ENCODE results near the gene ZNF45.

Gene ZNF45

DNA sequence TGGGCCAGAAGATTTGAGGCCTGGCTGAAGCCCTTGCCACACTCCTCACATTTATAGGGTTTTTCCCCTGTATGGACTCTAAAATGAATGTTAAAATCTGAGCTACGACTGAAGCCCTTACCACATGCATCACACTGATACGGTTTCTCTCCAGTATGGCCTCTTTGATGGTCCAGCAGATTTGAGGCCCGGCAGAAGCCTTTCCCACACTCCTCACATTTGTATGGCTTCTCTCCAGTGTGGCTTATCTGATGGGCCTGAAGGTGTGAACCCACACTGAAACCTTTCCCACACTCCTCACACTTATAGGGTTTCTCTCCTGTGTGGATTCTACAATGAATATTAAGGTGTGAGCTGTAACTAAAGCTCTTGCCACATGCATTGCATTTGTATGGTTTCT lies 21.0 kb downstream of the ZNF45 start:
- ChIA-PET POLR2A (no interaction called here), CTCF (interaction anchor here (1.1 to 2.9 kb wide), 5 partner anchors 8 to 32 kb away, joined by 3 to 10 read pairs (median 4); no protein-coding TSS in a partner anchor)
- TF ChIP-seq, protein P1, sequence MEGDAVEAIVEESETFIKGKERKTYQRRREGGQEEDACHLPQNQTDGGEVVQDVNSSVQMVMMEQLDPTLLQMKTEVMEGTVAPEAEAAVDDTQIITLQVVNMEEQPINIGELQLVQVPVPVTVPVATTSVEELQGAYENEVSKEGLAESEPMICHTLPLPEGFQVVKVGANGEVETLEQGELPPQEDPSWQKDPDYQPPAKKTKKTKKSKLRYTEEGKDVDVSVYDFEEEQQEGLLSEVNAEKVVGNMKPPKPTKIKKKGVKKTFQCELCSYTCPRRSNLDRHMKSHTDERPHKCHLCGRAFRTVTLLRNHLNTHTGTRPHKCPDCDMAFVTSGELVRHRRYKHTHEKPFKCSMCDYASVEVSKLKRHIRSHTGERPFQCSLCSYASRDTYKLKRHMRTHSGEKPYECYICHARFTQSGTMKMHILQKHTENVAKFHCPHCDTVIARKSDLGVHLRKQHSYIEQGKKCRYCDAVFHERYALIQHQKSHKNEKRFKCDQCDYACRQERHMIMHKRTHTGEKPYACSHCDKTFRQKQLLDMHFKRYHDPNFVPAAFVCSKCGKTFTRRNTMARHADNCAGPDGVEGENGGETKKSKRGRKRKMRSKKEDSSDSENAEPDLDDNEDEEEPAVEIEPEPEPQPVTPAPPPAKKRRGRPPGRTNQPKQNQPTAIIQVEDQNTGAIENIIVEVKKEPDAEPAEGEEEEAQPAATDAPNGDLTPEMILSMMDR (IDR thresholded peaks at IDR 0.05; ENCODE audit: control extremely low read depth, extremely low read depth, low read depth, missing control alignments): no peak
- no peak for DNase-seq (ENCODE audit: extremely low spot score)

DNA sequence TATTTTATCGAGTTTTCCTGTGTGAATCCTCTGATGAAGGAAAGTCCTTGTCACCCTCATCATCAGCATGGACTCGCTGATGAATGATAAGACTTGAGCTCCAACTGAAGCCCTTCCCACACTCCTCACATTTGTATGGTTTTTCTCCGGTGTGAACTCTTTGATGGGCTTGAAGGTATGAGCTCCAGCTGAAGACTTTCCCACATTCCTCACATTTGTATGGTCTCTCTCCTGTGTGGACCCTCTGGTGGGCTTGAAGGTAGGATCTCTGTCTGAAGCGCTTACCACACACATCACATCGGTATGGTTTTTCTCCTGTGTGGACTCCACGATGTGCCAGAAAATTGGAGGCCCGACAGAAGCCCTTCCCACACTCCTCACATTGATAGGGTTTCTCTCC lies 21.7 kb downstream of the ZNF45 start:
- TF ChIP-seq, protein P1 (IDR thresholded peaks at IDR 0.05; ENCODE audit: control extremely low read depth, extremely low read depth, low read depth, missing control alignments): no peak
- no peak for DNase-seq (ENCODE audit: extremely low spot score)
- CTCF ChIA-PET: interaction anchor here (1.1 to 2.9 kb wide), 4 partner anchors 9 to 33 kb away, joined by 3 to 10 read pairs (median 4); no protein-coding TSS in a partner anchor
- POLR2A ChIA-PET: no interaction called here

DNA sequence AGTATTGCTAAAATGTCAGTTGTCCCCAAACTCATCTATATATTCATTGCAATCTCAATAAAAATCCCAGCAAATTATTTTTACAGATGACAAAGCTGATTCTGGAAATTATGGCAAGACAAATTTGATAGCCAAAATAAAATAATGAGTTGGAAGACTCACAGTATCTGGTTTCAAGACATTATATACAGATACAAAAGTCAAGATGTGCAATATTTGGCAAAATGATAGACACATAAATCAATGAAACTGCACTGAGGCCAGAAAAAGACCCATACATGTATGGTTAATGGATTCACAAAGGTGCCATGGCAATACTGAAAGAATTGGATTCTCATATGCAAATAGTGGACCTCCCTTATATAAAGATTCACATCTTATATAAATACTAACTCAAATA lies 24.2 kb downstream of the ZNF45 start:
- POLR2A ChIA-PET: no interaction called here
- CTCF ChIA-PET: no interaction called here

DNA sequence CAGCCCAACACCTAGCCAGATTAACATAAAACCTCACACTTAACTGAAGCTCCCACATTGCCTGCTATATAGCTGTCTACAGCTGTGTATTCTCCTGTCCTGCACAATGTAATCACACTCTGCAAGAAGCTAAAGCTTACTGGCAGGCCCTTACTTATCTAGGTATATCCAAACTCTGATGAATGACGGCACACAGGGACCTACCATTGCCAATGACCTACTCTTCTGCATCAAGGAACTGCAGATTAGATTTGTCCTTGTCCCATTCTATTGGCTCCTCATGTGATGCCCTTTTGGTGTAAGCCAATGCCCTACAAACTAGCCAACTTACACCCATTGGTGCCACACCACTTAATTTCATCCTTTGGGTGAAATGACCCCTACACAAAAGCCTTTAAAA lies 26.4 kb downstream of the ZNF45 start:
- ChIA-PET POLR2A (interaction anchor here (0.5 kb wide), 1 partner anchor 45 kb away, joined by 4 read pairs; no protein-coding TSS in a partner anchor), CTCF (no interaction called here)
- no peak for DNase-seq (ENCODE audit: extremely low spot score)
- TF ChIP-seq, protein P1 (IDR thresholded peaks at IDR 0.05; ENCODE audit: control extremely low read depth, extremely low read depth, low read depth, missing control alignments): no peak

More for the DNA sequence above, 24.2 kb downstream of the ZNF45 start:
- TF ChIP-seq, protein P1 (IDR thresholded peaks at IDR 0.05; ENCODE audit: control extremely low read depth, extremely low read depth, low read depth, missing control alignments): no peak
- DNase-seq (ENCODE audit: extremely low spot score): no peak

DNA sequence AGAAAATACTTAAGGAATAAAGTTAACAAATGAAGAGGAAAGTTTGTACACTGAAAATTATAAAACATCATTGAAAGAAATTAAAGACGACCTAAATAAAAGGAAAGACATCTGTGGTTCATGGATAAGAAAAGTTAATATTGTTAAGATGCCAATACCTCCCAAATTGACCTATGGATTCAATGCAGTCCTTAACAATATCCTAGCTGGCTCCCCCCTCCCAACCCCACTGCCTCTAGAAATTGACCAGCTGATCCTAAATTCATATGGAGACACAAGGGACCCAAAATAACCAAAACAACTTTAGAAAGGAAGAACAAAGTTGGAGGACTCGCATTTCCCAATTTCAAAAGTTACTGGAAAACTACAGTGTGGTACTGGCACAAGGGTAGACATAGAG lies 28.3 kb downstream of the ZNF45 start:
- CTCF ChIA-PET: no interaction called here
- no peak for DNase-seq (ENCODE audit: extremely low spot score)
- POLR2A ChIA-PET: no interaction called here
- TF ChIP-seq, protein P1 (IDR thresholded peaks at IDR 0.05; ENCODE audit: control extremely low read depth, extremely low read depth, low read depth, missing control alignments): no peak

DNA sequence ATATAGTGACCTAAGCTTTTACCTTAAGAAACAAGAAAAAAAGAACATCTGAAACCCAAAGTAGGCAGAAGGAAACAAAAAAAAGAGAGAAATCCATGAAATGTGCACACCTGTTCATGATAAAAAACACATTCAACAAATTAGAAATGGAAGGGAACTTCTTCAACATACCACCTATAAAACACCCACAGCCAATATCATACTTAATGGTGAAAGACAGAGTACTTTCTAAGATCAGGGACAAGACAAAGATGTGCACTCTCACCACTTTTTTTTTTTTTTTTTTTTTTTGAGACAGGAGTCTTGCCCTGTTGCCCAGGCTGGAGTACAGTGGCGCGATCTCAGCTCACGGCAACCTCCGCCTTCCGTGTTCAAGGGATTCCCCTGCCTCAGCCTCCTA lies 29.2 kb downstream of the ZNF45 start:
- POLR2A ChIA-PET: no interaction called here
- DNase-seq (ENCODE audit: extremely low spot score): no peak
- TF ChIP-seq, protein P1 (IDR thresholded peaks at IDR 0.05; ENCODE audit: control extremely low read depth, extremely low read depth, low read depth, missing control alignments): no peak
- CTCF ChIA-PET: interaction anchor here (1.6 kb wide), 1 partner anchor 36 kb away, joined by 3 read pairs; no protein-coding TSS in a partner anchor
